GM20431 (cell line): ENCODE results near the gene ZNF84.

Experiments
- in situ Hi-C: fragments of 300-500 bp; cut with MseI, MboI; formaldehyde crosslinking; loops from one replicate; pipeline ENCODE4 v1.15.0; 2020; ENCODE audit warnings: low sequenced_read_pairs; ENCODE audit not compliant: unreplicated experiment

ZNF84 gene

GRCh38 chr12:133108150-133108549 is 70.8 kb downstream of the ZNF84 start:
- in situ Hi-C loops = no loop called here
